ENCODE data around the gene KCNJ4.
"Not testable (repeated sequence)": the region's sequence is repeated elsewhere in the genome, so short reads cannot be mapped to it uniquely, and the experiment has no call there.

KCNJ4 gene

DNA sequence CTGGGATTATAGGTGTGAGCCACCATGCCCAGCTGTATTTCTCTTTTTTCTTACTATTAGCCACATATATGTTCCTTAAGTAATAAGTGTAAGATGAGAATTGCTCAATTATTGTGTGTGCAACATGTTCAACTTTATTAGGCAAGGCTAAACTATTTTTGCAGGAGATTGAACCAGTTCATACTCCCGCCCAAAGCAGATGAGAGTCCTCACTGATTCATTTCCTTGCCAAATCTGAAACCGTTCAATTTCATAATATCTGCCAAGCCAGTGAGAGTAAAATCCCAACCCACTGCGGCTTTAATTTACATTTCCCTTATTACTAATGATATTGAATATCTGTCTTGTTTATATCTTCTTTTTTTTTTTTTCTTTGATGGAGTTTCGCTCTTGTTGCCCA, 48.4 kb downstream of the KCNJ4 start:
- no peak for DNase-seq

DNA sequence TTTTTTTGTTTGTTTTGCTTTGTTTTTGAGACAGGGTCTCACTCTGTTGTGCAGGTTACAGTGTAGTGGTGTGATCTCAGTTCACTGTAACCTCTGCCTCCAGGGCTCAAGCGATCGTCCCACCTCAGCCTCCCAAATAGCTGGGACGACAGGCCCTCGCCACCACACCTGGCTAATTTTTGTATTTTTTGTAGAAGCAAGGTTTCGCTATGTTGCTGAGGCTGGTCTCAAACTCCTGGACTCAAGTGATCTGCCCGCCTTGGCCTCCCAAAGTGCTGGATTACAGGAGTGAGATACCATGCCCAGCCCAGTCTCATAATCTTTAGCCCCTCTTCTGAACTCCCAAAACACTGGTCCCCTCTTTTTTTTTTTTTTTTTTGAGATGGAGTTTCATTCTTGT, 50.6 kb downstream of the KCNJ4 start:
- no peak for DNase-seq

DNA sequence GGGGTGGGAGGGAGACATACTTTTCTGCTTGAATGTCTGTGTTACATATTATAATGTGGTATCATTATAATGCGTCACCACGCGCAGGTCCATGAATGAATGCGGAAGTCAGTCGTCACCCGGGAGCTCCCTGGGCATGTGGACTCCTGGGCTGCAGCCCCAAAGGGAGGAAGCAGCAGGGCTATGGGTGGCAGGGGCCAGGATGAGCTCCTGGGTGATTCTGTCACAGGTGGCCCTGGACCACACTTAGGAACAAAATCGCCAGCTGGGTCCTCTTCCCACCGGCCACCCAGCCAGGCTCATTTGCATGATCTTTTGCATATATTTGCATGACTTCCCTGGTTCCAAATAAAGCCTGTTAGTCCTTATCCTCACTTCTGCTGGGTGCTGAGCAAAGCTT, 51.2 kb downstream of the KCNJ4 start:
- DNase-seq, result no peak

DNA sequence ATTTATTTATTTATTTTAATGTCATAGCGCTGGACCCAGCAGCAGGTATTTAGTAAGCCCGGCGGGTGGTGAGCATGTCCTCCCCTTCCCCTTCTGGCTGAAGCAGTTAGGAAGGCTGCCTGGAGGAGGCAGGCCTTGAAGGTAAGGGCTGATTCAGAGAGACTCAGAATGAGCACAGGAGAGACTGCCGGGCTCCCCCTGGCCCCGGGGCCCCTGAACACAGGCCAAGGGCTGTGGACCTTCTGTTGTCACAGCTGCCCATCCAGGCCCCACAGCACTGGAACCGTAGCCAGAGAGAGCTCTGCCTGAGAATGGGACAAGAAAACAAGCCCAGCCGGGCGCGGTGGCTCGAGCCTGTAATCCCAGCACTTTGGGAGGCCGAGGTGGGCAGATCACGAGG, 52.8 kb downstream of the KCNJ4 start:
- no peak for DNase-seq

DNA sequence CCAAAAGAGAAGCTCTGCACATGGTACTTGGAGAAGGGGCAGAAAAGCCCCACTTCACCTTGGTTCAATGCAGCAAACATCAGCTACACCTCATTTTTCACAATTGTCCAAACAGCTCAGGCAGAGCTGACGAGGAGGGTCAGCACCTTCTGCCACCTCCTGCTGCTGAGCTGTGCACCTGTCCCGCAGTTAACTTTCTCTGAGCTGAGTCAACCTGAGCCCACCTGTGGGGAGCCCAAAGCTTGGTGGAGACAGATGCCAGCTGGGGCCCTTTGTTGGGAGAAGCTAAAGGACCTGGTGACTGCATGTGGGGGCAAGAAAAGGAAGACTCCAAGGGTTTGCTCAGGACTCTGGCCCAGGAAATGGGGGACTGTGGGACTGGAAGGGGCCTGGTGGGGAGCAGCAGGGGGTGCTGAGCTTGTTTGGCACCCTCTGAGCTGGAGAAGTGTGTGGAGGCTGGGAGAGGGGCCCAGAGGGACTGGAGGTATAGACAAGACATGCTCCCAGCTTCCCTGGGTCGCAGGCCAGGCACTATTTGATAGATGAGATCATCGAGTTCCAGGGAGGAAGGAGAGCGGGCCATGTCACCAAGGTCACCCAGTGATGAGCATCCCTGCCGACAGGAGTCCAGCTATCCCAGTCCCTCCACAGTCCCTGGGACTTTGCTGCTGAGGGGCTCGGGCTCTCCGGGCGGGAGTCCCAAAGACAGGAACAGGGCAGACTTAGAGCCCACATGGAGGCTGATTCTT, 53.5 kb downstream of the KCNJ4 start:
- no peak for DNase-seq

DNA sequence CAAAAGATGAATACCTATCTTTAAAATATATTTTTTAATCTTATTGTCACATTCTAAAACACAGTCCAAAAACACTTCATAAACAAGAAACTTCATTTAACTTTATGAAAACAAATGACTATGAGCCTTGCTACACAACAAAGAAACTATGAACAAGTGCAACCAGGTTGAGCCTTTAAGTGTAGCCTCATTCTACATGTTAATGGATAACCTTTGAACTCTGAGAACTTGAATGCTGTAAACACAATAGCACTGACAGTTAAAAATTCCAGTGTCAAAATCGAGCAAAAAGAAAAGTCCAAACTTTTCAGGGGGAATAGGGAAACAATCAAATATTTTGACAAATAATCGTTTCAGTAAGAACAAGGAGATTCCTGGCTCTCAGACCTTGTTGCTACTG, 54.7 kb downstream of the KCNJ4 start:
- DNase-seq, result not testable (repeated sequence)

DNA sequence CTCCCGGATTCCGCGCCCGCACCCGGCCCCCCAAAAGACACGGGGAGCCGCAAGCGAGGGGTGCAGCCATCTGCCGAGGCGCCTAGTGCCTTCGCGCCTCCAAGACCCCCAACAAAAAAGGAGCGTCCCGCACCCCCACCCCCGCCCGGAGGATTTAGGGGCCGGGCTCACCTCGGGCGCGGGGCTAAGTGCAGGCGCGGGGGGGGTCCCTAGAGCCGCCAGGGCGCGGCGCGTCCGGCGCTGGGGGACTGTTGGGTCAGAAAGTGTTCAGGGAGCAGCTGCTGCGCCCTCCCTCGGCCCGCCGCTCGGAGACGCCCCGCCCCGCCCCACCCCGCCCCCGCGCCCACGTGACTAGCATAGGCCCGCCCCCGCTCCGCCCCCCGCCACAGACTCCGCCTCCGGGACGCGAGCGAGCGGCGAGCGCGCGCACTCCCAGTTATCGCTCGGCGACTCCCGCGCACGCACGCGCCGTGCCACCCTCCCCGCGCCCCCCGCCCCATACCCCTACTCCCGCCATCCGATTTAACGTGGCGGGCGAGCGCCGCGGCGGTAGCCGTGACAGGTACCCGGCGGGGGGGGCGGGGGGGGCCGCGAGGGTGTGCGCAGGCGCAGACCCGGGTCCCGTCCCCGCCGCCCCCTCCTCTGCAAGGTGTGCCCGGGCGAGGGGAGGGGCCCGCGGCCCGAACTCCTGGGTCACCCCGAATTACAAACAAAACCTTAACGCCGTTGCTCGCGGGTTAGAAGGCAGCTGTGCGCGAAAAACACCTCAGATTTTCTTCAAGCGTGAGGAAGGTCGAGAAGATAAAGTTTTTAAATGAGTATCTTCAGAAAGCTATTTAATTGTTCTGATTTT, 56.2 kb downstream of the KCNJ4 start:
- DNase-seq, result peak; percentile 78

DNA sequence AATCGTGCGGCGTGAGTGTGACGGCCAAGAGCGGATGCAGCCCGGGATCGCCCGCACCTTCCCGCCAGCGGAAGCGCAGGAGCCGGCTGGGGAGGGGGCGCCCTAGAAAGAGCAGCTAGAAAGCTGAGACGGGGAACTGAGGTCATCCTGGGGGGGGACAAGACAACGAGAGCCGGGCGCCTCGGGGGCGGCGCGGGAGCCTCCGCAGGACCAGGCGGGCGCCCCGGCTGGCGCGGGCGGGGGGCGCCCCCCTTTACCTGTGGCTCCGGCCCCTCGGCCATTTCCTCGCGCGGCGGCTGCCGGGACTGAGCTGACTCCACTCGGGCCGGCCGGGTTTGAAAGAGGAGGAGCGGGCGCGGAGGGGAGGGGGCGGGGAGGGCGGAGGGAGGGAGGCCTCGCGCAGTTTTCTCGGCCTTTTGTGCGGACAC, 56.8 kb downstream of the KCNJ4 start:
- peak; percentile 23 for DNase-seq

DNA sequence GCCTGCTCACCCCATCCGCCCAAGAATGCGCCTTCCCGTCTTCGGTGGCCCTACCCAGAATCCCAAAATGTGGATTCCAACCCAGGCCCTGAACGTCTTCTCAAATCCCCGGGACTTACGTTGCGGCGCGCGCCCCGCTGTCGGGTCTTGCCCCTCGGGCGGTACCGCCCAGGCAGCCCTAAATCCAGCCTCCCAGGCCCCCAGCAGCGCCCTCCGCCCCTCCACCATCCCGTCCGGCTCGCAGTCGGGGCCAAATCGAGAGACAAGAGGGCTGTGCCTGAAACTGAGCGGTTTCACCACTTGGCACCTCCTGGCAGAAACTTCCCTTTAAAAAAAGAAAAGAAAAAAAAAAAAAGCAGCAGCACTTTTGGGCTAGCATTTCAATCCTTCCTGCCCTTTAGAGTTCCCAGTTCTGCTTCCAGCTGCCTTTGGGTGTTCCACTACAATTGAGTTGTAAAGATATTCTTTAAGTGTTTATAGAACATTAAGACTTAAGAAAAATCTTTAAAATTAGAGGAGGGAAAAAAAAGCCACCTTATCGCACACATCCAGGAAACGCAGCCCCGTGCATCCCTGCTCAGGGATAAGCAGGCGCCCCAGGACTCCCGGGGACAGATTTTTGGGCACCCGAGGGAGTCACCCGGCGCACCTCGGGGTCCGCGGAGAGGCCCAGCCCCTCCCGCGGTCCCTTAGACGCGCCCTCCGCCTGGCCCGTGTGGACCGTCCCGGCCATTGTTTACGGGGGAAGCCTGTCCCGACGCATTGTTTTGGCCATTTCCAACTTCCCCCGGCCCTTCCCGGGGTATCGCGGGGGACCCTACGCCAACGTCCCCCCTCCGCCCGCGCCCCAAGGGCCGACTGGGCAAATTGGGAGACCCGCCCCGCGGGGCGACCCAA, 57.6 kb downstream of the KCNJ4 start:
- peak; percentile 38 for DNase-seq

DNA sequence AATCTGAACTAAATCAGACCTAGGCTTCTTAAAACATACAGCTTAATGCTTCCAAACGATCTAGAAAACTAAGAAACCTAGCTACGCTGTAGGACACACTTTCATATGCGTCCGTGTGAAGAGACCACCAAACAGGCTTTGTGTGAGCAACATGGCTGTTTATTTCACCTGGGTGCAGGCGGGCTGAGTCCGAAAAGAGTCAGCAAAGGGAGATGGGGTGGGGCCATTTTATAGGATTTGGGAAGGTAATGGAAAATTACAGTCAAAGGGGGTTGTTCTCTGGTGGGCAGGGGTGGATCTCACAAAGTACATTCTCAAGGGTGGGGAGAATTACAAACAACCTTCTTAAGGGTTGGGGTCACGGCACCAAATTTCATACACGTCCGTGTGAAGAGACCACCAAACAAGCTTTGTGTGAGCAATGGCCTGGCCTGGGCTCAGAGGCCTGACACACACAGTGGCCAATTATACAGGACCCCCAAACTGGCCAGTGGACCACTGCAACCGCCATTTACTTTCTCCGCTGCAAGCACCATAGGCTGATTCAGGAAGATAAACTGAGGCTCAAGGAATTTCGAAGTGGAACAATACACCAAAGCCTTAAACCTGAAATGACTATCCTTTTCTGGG, 58.4 kb downstream of the KCNJ4 start:
- not testable (repeated sequence) for DNase-seq

DNA sequence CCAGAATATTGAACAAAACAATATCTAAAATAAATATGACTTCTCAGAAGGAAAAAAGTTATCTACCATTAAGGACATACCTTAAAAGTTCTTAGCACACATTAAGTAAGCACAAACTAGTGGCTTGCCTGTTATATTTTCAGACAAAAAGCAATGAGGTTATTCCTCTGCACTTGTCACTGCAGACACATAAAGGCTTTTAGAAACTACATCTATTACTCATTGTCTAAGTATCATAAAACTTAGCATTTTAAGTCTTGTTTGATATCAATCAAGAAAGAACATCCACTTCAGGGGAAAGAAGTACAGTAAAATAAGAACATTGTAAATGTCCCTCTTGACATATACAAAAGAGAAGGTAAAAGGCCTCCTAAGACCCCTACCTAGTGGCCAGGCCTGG, 59.1 kb downstream of the KCNJ4 start:
- DNase-seq, result not testable (repeated sequence)

DNA sequence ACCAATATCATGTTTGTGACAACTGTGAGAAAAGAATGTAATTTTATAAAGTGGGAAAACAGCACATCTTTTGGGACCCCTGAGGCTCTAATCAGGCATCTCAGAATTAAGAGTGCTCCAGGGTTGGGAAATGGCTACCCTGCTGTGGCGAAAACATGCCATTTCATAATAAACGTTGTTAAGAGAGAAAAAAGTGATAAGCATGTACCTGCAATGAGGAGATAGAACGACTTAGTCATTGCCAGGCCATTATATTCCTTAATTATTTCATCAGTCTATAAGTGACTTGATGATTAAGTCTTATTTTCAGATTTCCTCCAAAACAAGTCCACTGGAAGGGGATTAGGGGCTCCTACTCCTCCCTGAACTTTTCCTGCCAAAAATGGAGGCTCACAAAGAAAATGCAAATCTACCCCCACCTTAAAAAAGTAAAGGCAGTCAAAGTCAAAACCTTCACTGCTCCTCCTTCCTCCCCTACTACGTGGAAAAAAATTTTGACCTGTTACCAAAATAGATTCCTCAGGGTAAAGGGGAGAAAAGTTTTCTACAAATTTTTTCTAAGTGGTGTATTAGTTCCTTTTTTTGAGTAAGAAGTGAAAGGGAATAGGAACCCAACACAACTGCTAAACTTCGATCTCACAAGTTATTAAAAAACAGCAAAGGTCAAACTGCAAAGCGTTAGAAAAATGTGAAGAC, 59.9 kb downstream of the KCNJ4 start:
- DNase-seq, result not testable (repeated sequence)

DNA sequence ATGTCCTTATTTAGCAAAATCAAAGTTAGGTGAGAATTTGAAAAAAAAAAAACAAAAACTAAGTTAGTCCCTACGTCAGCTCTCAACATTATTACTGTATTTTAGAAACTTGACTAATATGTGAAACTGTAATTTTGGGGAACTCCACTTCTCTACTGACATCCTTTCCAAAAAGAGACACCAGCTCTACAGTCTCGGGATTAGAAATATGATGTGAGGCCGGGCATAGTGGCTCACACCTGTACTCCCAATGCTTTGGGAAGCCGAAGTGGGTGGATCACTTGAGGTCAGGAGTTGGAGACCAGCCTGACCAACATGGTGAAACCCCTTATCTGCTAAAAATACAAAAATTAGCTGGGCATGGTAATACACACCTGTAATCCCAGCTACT, 65.6 kb downstream of the KCNJ4 start:
- not testable (repeated sequence) for DNase-seq

DNA sequence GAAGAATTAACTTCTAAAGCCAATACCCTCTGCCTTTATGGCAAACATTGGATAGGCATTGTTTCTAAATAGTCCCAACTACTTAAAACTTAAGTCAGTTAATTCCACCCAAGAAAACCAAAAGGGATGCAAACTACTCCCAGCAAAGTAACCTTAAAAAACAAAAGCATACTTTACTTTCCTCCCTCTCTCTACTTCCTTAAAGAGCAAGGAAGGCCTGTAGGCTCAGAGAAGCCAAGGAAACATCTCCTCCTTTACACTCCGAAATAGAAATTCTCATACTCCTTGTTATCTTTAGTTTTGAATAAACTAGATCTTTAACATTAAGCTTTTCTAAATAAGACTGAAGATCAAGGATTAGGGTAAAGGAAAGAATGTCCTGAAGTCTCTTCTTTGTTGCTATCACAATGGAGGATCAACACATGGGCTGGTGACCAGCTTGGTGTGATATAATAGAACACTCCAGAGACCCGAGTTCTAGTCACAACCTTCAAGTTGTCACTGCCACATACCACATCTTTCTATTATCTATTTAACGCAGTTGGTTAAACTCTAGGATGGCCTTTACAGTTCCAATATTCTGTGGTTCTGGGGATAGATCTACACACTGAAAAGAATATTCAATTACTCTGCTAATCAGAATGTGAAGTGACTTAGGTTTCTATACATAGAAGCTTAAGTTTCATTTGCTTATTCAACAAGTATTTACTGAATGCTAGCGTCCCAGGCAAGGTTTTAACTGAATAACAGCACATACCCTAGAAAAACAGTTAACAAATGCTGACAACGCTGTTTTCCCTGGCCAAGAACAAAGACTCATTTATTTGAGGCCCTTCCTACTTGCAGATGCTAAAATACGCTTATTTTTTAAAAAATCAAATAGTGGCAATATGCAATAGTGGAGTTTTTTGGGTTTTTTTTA, 66.2 kb downstream of the KCNJ4 start:
- not testable (repeated sequence) for DNase-seq

DNA sequence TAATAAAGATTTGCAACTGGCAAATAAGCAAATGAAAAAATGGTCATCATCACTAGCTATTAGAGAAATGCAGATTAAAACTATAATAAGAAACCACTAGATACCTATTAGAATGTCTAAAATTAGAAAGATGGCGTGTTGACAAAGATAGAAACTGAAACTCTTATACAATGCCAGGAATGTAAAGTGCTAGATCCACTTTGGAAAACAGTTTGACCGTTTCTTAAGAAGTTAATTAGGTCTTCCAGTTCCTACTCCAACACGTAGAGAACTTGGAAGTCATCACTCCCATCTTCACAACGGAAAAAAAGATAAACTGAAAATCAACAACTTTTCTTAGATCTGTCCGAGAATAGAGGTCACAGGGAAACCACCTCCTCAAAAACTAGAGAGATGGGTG, 68.1 kb downstream of the KCNJ4 start:
- not testable (repeated sequence) for DNase-seq

DNA sequence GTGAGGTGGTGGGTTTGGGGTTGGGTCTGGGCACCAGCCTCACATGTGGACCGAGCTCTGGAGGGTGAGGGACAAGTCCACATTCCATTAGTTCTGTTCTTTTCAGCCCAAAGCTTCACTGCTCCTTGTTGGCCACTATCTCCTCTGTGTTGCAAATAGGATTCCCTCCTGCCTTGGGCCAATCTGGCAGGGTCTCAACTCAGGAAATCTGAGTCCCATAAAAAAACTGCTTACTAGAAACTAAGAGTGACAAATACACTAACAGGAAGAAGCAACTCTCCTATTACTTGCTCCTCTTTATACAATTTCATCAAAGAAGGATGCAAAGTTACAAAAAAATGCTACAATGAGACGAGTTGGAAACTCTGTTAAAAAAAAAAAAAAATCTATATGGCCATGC, 71.6 kb downstream of the KCNJ4 start:
- no peak for DNase-seq

DNA sequence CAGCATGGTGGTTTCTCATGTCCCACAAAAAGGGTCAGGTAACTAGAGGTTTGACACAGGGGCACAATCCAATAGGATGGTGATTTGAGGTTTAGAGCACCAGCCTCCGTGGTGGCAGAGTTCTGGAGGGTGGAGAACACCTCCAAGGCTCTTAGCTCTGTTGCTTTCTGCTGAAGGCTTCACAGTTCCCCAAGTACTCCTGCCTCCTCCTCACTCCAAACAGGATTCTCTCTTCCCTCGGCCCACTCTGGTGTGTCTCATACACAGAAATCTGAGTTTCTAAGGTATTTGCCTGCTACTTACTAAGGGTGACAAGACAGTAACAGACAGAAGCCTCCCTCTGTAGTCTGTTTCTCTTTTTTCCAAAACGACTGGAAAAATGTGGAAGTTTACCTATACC, 73.6 kb downstream of the KCNJ4 start:
- DNase-seq, result not testable (repeated sequence)
